Keratinocyte (primary cell): ENCODE measurements around the gene TAX1BP3.

Source experiments
- CTCF ChIP-seq, 3 experiments: IDR thresholded peaks in 1 of 3; conservative IDR thresholded peaks in 1 of 3; optimal IDR thresholded peaks in 1 of 3; 2 replicates in 2 of 3; 3 replicates in 1 of 3; pipeline versions ENCODE3 to v1.5.1; 2011; ENCODE audit warnings: low read length in 3 of 3, mild to moderate bottlenecking in 3 of 3, moderate library complexity in 2 of 3, control low read depth in 1 of 3, inconsistent platforms in 1 of 3; ENCODE audit not compliant: insufficient read depth in 2 of 3; ENCODE audit errors: extremely low read depth in 1 of 3
- EZH2 ChIP-seq: IDR thresholded peaks from one replicate; pipeline ENCODE4 v1.6.1; 2012; ENCODE audit warnings: inconsistent platforms, mild to moderate bottlenecking, low read length, moderate library complexity

GRCh38 chr17:3647769-3648555 is 20.4 kb downstream of the TAX1BP3 start:
- TF ChIP-seq CTCF (optimal IDR thresholded peaks at IDR 0.05 in 1 of 3, IDR thresholded peaks at IDR 0.05 in 1 of 3, conservative IDR thresholded peaks at IDR 0.05 in 1 of 3; ENCODE audit: extremely low read depth in 1 of 3, insufficient read depth in 2 of 3, low read length in 3 of 3) (peak; percentile 66 to 88 (median 82)), EZH2 (no peak)
